Upper lobe of left lung (tissue), 6 donors: ENCODE measurements around the gene IL13RA1. TPM values are rescaled to one million over a fixed set of nuclear protein-coding genes. Genes with fewer than 3 reads are reported as not detected.

Source experiments
- ATAC-seq, 2 donors: fragments of 200-7000 bp; cut with Tn5 transposase; one replicate each; pipeline ENCODE4 v1.9.1; 2022; ENCODE audit warnings: mild to moderate bottlenecking in 2 of 2, moderate library complexity in 2 of 2; ENCODE audit not compliant: low FRiP score in 2 of 2
- DNase-seq, 2 donors: peaks; one replicate each; pipeline ENCODE4 v3.0.0-alpha.2; 2019 to 2020
- H3K27ac ChIP-seq, 4 donors: fragments of 200-600 bp; sonication (generic); one replicate each; pipeline ENCODE4 v1.5.1; 2016 to 2019
- H3K27me3 ChIP-seq, 4 donors: fragments of 200-600 bp; sonication (generic); one replicate each; pipeline ENCODE4 v1.5.1; 2017 to 2019
- H3K36me3 ChIP-seq, 4 donors: fragments of 200-600 bp; sonication (generic); one replicate each; pipeline ENCODE4 v1.5.1; 2016 to 2019
- H3K4me1 ChIP-seq, 4 donors: fragments of 200-600 bp; sonication (generic); one replicate each; pipeline ENCODE4 v1.5.1; 2018 to 2019
- H3K4me3 ChIP-seq, 4 donors: fragments of 200-600 bp; sonication (generic); one replicate each; pipeline ENCODE4 v1.5.1; 2017 to 2019; ENCODE audit warnings: mild to moderate bottlenecking in 2 of 4, moderate library complexity in 1 of 4
- H3K9me3 ChIP-seq, 4 donors: fragments of 200-600 bp; sonication (generic); one replicate each; pipeline ENCODE4 v1.5.1; 2018 to 2019
- EP300 ChIP-seq, 4 donors: sonication (generic); formaldehyde crosslinking; IDR thresholded peaks; one replicate each; pipeline ENCODE4 v1.5.1; 2017; ENCODE audit warnings: antibody characterized with exemption in 4 of 4, control low read depth in 2 of 4
- POLR2A ChIP-seq, 4 donors: fragments of 450-650 bp; IDR thresholded peaks; one replicate each; pipeline ENCODE4 v1.5.1; 2016 to 2017; ENCODE audit warnings: antibody characterized with exemption in 4 of 4, mild to moderate bottlenecking in 2 of 4
- POLR2AphosphoS5 ChIP-seq, 2 donors: sonication (generic); formaldehyde crosslinking; IDR thresholded peaks; one replicate each; pipeline ENCODE4 v1.5.1; 2017; ENCODE audit warnings: antibody characterized with exemption in 2 of 2
- WGBS, 2 donors: methylation state at CpG; one replicate each; pipeline ENCODE4 v1.1.5; 2017 to 2018; 5-methylcytosine and 5-hydroxymethylcytosine counted together
- total RNA-seq, 6 donors: library from RNA; depleted of rRNA in 4 of 6; stranded (reverse); fragments of >200 nt in 4 of 6; gene quantifications; one replicate each; pipeline versions ENCODE4 v1.1.0 to v1.2.1, GENCODE V29; 2016 to 2021
- TF ChIP-seq, protein P1 (sequence below), 6 experiments: fragments of 450-650 bp in 4 of 6; fragments of 200-600 bp in 2 of 6; sonication (generic) in 2 of 6; IDR thresholded peaks; one replicate each; pipeline ENCODE4 v1.5.1; 2016 to 2019; ENCODE audit warnings: antibody characterized with exemption in 6 of 6
- donor health status: DM: no; HTN: no; CAD: no; lungs with moderate emphysema.
- donor health status: DM: no; HTN: yes; CAD: no; lungs with severe emphysema.

IL13RA1 gene
- total RNA-seq, 6 donors from 2014 or later: 22.4 to 83.3 (median 67.0) TPM

- DNase-seq (no peak), ATAC-seq (no peak)
- H3K4me3 ChIP-seq: no peak overlapping the region
- no peak overlapping the region for H3K27ac ChIP-seq
- no peaks in the 10 kb centered on the region for H3K36me3 ChIP-seq
- no peak for TF ChIP-seq POLR2A (IDR thresholded peaks at IDR 0.05)
- TF ChIP-seq, protein P1, sequence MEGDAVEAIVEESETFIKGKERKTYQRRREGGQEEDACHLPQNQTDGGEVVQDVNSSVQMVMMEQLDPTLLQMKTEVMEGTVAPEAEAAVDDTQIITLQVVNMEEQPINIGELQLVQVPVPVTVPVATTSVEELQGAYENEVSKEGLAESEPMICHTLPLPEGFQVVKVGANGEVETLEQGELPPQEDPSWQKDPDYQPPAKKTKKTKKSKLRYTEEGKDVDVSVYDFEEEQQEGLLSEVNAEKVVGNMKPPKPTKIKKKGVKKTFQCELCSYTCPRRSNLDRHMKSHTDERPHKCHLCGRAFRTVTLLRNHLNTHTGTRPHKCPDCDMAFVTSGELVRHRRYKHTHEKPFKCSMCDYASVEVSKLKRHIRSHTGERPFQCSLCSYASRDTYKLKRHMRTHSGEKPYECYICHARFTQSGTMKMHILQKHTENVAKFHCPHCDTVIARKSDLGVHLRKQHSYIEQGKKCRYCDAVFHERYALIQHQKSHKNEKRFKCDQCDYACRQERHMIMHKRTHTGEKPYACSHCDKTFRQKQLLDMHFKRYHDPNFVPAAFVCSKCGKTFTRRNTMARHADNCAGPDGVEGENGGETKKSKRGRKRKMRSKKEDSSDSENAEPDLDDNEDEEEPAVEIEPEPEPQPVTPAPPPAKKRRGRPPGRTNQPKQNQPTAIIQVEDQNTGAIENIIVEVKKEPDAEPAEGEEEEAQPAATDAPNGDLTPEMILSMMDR (IDR thresholded peaks at IDR 0.05): no peak
- TF ChIP-seq EP300 (IDR thresholded peaks at IDR 0.05): no peak
- TF ChIP-seq POLR2AphosphoS5 (IDR thresholded peaks at IDR 0.05): no peak
- 66 to 90% methylated on average over 6 to 7 of the region's 7 CpGs for WGBS, 2 donors
- no peaks in the 10 kb centered on the region for H3K9me3 ChIP-seq
- H3K4me1 ChIP-seq: peaks cover 0 to 5% (median 0%) of the 10 kb centered on the region in 4 donors
- no peaks in the 10 kb centered on the region for H3K27me3 ChIP-seq
Measured at GRCh38 chrX:118736394-118737010, 9.1 kb downstream of the IL13RA1 start.

- H3K4me1 ChIP-seq: peaks cover 0 to 5% (median 0%) of the 10 kb centered on the region in 4 donors
- H3K9me3 ChIP-seq: no peaks in the 10 kb centered on the region
- TF ChIP-seq, protein P1 (IDR thresholded peaks at IDR 0.05): no peak
- TF ChIP-seq EP300 (IDR thresholded peaks at IDR 0.05): no peak
- no peaks in the 10 kb centered on the region for H3K27me3 ChIP-seq
- no peak for DNase-seq
- peaks cover 0 to 3% (median 0%) of the 10 kb centered on the region in 4 donors for H3K36me3 ChIP-seq
- no peak overlapping the region for H3K27ac ChIP-seq
- ATAC-seq: no peak
- H3K4me3 ChIP-seq: no peak overlapping the region
Measured at GRCh38 chrX:118739577-118739976, 12.2 kb downstream of the IL13RA1 start.

GRCh38 chrX:118740276-118740889, 13.0 kb downstream of the IL13RA1 start:
- peaks cover 0 to 3% (median 0%) of the 10 kb centered on the region in 4 donors for H3K36me3 ChIP-seq
- ATAC-seq (no peak), DNase-seq (no peak)
- no peaks in the 10 kb centered on the region for H3K9me3 ChIP-seq
- no peaks in the 10 kb centered on the region for H3K27me3 ChIP-seq
- H3K4me1 ChIP-seq: peaks cover 0 to 5% (median 0%) of the 10 kb centered on the region in 4 donors
- TF ChIP-seq POLR2AphosphoS5 (IDR thresholded peaks at IDR 0.05) (no peak), POLR2A (IDR thresholded peaks at IDR 0.05) (no peak), EP300 (IDR thresholded peaks at IDR 0.05) (no peak)
- TF ChIP-seq, protein P1 (IDR thresholded peaks at IDR 0.05): no peak
- H3K27ac ChIP-seq: no peak overlapping the region
- H3K4me3 ChIP-seq: no peak overlapping the region
- WGBS, 2 donors: 55 to 78% methylated on average over 2 to 5 of the region's 5 CpGs

DNA sequence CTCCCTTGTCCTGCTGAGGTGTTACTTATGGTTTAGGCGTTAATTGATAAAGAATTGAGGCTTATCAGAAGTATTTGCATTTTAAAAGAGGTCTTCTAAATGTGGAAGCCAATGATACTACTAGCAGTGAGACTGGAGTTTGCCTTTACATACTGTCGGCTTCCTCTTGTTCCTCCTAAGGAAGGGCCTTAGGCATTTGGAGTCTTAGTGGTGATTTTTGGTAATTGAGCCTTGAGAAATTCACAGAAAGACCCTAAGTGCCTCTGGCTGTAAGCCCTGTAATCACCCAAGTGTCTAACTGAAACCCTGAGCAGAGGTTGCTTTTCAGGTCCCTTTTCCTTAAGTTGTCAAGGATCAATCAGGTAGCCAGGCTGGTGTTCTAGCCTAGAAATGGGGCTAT, 14.8 kb downstream of the IL13RA1 start:
- DNase-seq: no peak
- H3K27me3 ChIP-seq: no peaks in the 10 kb centered on the region
- TF ChIP-seq EP300 (IDR thresholded peaks at IDR 0.05): no peak
- TF ChIP-seq, protein P1 (IDR thresholded peaks at IDR 0.05): no peak
- no peak for TF ChIP-seq POLR2A (IDR thresholded peaks at IDR 0.05)
- no peak for TF ChIP-seq POLR2AphosphoS5 (IDR thresholded peaks at IDR 0.05)
- ATAC-seq: no peak
- H3K27ac ChIP-seq: no peak overlapping the region
- H3K4me3 ChIP-seq: no peak overlapping the region
- WGBS, 2 donors: 57 to 81% methylated on average over 2 of the region's 2 CpGs
- H3K4me1 ChIP-seq: no peaks in the 10 kb centered on the region
- H3K36me3 ChIP-seq: peaks cover 0 to 3% (median 0%) of the 10 kb centered on the region in 4 donors
- H3K9me3 ChIP-seq: no peaks in the 10 kb centered on the region

DNA sequence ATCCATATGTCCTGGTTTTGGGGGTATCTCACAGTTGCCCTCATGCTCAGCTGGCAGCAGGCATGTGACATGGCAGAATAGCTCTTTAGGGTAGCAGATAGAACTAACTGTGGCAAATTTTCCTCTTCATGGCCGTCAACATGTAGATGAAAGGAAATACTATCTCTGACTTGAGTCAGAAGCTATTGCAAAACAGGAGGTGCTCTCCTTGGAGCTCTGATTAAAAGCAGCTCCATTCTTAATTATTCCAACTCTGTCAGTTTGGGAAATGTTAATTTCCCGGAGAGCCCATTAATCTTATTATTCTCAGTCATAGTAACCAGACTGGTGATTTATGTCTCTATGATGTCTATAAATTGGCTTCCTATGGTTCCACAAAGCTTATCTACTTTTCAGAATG, 18.2 kb downstream of the IL13RA1 start:
- no peak for ATAC-seq
- DNase-seq: no peak
- Histone ChIP-seq H3K4me1 (no peaks in the 10 kb centered on the region), H3K36me3 (peaks cover 0 to 3% (median 0%) of the 10 kb centered on the region in 4 donors), H3K27me3 (no peaks in the 10 kb centered on the region), H3K27ac (peak overlapping the region in 1 of 4 donors; percentile 40), H3K4me3 (no peak overlapping the region), H3K9me3 (no peaks in the 10 kb centered on the region)
- TF ChIP-seq POLR2A (IDR thresholded peaks at IDR 0.05): no peak
- TF ChIP-seq EP300 (IDR thresholded peaks at IDR 0.05): no peak
- TF ChIP-seq, protein P1 (IDR thresholded peaks at IDR 0.05): no peak
- TF ChIP-seq POLR2AphosphoS5 (IDR thresholded peaks at IDR 0.05): no peak
- 32 to 50% methylated on average over 2 of the region's 2 CpGs for WGBS, 2 donors
